Nephron (organoid): ENCODE data around the gene KMT5C.
A peak's percentile ranks its signal among the peaks of the same experiment; 100 is the strongest.

Experiments used
- H3K27ac Mint-ChIP-seq, 3 experiments: 2 replicates each; pipeline ENCODE4 v1.8.0; 2020; ENCODE audit warnings: mixed read lengths in 3 of 3, mild to moderate bottlenecking in 2 of 3, moderate library complexity in 1 of 3
- H3K27me3 Mint-ChIP-seq: 2 replicates; pipeline ENCODE4 v1.8.0; 2021; ENCODE audit warnings: low read depth, mild to moderate bottlenecking, moderate library complexity, mixed read lengths
- H3K36me3 Mint-ChIP-seq: 2 replicates; pipeline ENCODE4 v1.8.0; 2020; ENCODE audit warnings: low read depth, mixed read lengths
- H3K4me1 Mint-ChIP-seq: 2 replicates; pipeline ENCODE4 v1.8.0; 2020; ENCODE audit warnings: mixed read lengths
- H3K4me3 Mint-ChIP-seq, 3 experiments: 2 replicates each; pipeline ENCODE4 v1.8.0; 2020; ENCODE audit warnings: mild to moderate bottlenecking in 3 of 3, mixed read lengths in 3 of 3, moderate library complexity in 2 of 3
- H3K9me3 Mint-ChIP-seq: 2 replicates; pipeline ENCODE4 v1.8.0; 2020; ENCODE audit warnings: mixed read lengths
- CTCF ChIP-seq, 3 experiments: fragments of 200-600 bp; sonication (generic); IDR thresholded peaks; one replicate each; pipeline ENCODE4 v1.5.0; 2021; ENCODE audit warnings: antibody characterized with exemption in 3 of 3; ENCODE audit not compliant: unreplicated experiment in 3 of 3

The KMT5C gene

GRCh38 chr19:55365964-55366363 lies 26.3 kb downstream of the KMT5C start:
- peaks cover 26% of the 10 kb centered on the region for H3K27me3 Mint-ChIP-seq
- no peaks in the 10 kb centered on the region for H3K36me3 Mint-ChIP-seq
- H3K9me3 Mint-ChIP-seq: no peaks in the 10 kb centered on the region
- H3K27ac Mint-ChIP-seq: no peak overlapping the region
- TF ChIP-seq CTCF (IDR thresholded peaks at IDR 0.05; ENCODE audit: unreplicated experiment in 3 of 3): no peak
- H3K4me3 Mint-ChIP-seq: no peak overlapping the region
- peaks cover 6% of the 10 kb centered on the region for H3K4me1 Mint-ChIP-seq

DNA sequence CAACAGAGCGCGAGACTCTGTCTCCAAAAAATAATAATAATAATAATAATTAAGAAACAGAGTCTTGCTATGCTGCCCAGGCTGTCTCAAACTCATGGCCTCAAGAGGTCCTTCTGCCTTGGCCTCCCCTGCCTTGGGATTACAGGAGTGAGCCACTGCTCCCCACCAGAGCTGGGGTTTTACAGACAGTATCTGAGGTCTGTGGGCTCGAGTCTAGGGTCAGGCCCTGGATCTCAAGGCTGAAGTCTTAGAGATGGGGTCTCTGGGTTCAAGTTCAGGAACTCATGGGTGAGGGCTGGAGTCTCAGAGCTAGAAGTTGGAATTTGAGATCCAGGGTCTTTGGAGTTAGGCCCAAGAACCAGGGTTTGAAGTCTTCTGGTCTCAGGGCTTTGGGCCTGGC lies 27.1 kb downstream of the KMT5C start:
- H3K27ac Mint-ChIP-seq: no peak overlapping the region
- no peaks in the 10 kb centered on the region for H3K36me3 Mint-ChIP-seq
- TF ChIP-seq CTCF (IDR thresholded peaks at IDR 0.05; ENCODE audit: unreplicated experiment in 3 of 3): no peak
- peaks cover 7% of the 10 kb centered on the region for H3K4me1 Mint-ChIP-seq
- peak overlapping the region in 1 of 3 experiments; percentile 49 for H3K4me3 Mint-ChIP-seq
- peaks cover 34% of the 10 kb centered on the region for H3K27me3 Mint-ChIP-seq
- no peaks in the 10 kb centered on the region for H3K9me3 Mint-ChIP-seq

DNA sequence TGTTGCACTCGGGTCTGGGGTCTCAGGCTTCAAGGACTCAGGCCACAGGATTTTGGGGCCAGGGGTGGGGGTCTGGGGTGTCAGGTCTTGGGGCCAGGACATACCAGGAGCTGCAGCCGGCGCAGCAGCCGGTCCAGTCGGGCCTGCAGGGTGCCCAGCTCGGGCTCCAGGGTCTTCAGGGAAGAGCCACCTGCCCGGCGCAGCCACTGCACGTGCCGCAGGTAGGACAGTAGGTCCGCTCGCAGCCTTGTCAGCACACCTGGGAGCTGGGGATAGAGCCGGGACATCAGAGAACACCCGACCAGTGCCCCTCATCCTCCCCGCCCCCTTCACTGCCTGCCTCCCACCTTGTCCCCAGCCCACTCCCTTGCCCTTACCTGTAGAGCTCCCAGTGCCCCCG lies 28.4 kb downstream of the KMT5C start:
- no peak overlapping the region for H3K27ac Mint-ChIP-seq
- H3K4me3 Mint-ChIP-seq: no peak overlapping the region
- TF ChIP-seq CTCF (IDR thresholded peaks at IDR 0.05; ENCODE audit: unreplicated experiment in 3 of 3): no peak
- no peaks in the 10 kb centered on the region for H3K36me3 Mint-ChIP-seq
- no peaks in the 10 kb centered on the region for H3K9me3 Mint-ChIP-seq
- peaks cover 39% of the 10 kb centered on the region for H3K27me3 Mint-ChIP-seq
- peaks cover 7% of the 10 kb centered on the region for H3K4me1 Mint-ChIP-seq

DNA sequence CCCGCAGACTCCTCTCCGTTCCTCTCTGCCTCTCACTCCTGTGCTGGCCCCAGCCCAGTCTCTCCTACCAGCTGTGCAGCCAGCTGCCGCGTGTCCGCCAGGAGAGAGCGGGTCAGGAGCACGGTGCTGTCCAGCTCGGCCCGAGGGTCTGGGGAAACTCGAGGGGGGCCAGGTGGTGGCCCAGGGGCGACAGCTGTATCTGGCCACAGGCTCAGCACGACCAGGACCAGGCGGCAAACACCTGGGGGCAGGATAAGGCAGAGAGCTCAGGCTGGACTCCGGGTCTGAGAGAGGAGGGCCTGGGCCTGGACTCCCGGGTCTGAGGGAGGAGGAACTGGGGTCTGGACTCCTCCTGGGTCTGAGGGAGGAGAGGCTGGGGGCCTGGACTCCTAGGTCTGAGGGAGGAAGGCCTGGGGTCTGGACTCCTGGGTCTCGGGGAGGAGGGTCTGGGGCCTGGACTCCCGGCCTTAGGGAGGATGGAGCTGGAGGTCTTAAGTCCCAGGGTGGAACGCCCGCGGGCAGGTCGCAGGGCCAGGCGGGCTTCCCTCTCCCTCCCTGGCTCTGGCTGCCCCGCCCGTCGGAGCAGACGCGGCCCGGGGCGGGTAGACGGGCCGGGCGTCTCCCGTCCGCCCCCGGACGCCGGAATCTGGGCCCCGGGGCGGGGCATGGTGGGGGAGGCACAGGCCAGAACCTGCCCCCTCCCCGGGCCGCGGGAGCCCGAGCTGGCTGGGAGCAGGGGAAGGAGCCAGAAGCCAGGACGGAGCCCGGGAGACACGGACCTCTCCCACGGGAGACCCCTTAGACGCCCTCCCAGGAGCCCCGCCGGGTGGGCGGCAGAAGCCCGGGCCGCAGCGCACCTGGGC lies 29.3 kb downstream of the KMT5C start:
- no peaks in the 10 kb centered on the region for H3K36me3 Mint-ChIP-seq
- H3K9me3 Mint-ChIP-seq: no peaks in the 10 kb centered on the region
- H3K4me3 Mint-ChIP-seq: peak overlapping the region in 2 of 3 experiments; percentile 14 to 52
- no peak overlapping the region for H3K27ac Mint-ChIP-seq
- peaks cover 12% of the 10 kb centered on the region for H3K4me1 Mint-ChIP-seq
- TF ChIP-seq CTCF (IDR thresholded peaks at IDR 0.05; ENCODE audit: unreplicated experiment in 3 of 3): no peak
- peaks cover 43% of the 10 kb centered on the region for H3K27me3 Mint-ChIP-seq

- no peak for TF ChIP-seq CTCF (IDR thresholded peaks at IDR 0.05; ENCODE audit: unreplicated experiment in 3 of 3)
- peaks cover 44% of the 10 kb centered on the region for H3K27me3 Mint-ChIP-seq
- H3K36me3 Mint-ChIP-seq: no peaks in the 10 kb centered on the region
- peak overlapping the region; percentile 75 to 84 (median 83) for H3K4me3 Mint-ChIP-seq
- no peak overlapping the region for H3K27ac Mint-ChIP-seq
- no peaks in the 10 kb centered on the region for H3K9me3 Mint-ChIP-seq
- peaks cover 13% of the 10 kb centered on the region for H3K4me1 Mint-ChIP-seq
These were observed 30.1 kb downstream of the KMT5C start for GRCh38 chr19:55369653-55370304.
